ENCODE measurements around the gene EMP1.

DNA sequence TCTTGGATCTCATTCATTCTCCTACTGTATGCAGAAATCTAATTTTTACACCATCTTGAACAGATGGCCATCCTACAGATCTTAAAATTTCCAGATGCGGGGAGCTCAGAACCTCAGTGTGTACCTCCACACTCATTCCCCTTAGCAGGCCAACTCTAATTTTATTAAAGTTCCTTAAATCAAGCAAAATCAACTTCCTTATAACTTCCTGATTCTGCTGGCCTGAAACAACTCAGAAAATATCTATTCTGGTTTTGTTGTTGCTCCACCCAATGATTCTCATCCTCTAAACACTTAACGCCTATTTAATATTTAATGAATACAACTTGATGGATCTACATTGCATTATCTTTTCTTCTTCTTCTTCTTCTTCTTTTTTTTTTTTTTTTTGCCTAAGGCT is 3.1 kb downstream of the EMP1 start:
- TF ChIP-seq, protein P1, sequence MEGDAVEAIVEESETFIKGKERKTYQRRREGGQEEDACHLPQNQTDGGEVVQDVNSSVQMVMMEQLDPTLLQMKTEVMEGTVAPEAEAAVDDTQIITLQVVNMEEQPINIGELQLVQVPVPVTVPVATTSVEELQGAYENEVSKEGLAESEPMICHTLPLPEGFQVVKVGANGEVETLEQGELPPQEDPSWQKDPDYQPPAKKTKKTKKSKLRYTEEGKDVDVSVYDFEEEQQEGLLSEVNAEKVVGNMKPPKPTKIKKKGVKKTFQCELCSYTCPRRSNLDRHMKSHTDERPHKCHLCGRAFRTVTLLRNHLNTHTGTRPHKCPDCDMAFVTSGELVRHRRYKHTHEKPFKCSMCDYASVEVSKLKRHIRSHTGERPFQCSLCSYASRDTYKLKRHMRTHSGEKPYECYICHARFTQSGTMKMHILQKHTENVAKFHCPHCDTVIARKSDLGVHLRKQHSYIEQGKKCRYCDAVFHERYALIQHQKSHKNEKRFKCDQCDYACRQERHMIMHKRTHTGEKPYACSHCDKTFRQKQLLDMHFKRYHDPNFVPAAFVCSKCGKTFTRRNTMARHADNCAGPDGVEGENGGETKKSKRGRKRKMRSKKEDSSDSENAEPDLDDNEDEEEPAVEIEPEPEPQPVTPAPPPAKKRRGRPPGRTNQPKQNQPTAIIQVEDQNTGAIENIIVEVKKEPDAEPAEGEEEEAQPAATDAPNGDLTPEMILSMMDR (IDR thresholded peaks at IDR 0.05), result no peak
- no peak for TF ChIP-seq POLR2A (IDR thresholded peaks at IDR 0.05)
